Left ventricle myocardium inferior (tissue), 1 donor: ENCODE measurements around the gene TXNDC9. TPM values are rescaled to one million over a fixed set of nuclear protein-coding genes. Genes with fewer than 3 reads are reported as not detected.
"Not testable (repeated sequence)": the region's sequence is repeated elsewhere in the genome, so short reads cannot be mapped to it uniquely, and the experiment has no call there.

Source experiments
- DNase-seq: peaks from one replicate; pipeline ENCODE4 v3.0.0-alpha.2; 2020
- H3K27ac ChIP-seq: fragments of 200-600 bp; replicated peaks from 2 replicates; pipeline ENCODE4 v1.8.0; 2021
- H3K27me3 ChIP-seq: fragments of 200-600 bp; 2 replicates; pipeline ENCODE4 v1.8.0; 2021; ENCODE audit warnings: low read depth
- H3K36me3 ChIP-seq: fragments of 200-600 bp; 2 replicates; pipeline ENCODE4 v1.8.0; 2021
- H3K4me1 ChIP-seq: fragments of 200-600 bp; 2 replicates; pipeline ENCODE4 v1.8.0; 2021
- H3K4me3 ChIP-seq: fragments of 200-600 bp; 2 replicates; pipeline ENCODE4 v1.8.0; 2021; ENCODE audit warnings: mild to moderate bottlenecking, moderate library complexity
- H3K9me3 ChIP-seq: fragments of 200-600 bp; replicated peaks from 2 replicates; pipeline ENCODE4 v1.8.0; 2021
- intact Hi-C: fragments of 100-400 bp; cut with micrococcal nuclease; formaldehyde crosslinking; loops from one replicate; pipeline ENCODE4 v1.11.0; 2022
- total RNA-seq: library from RNA; stranded (reverse); fragmentation: NEBNext Ultra II Directional; extraction: Animal tissue kit (Norgen Biotek cat#: 25700); gene quantifications from one replicate; pipeline ENCODE4 v1.2.1, GENCODE V29; 2021
- TF ChIP-seq, protein P1 (sequence below): fragments of 200-600 bp; IDR thresholded peaks from 2 replicates; pipeline ENCODE4 v1.8.0; 2021; ENCODE audit warnings: antibody characterized with exemption, mild to moderate bottlenecking, borderline replicate concordance
- donor health status: DM: no; HTN: yes; CAD: no; lungs with severe emphysema.

Gene TXNDC9
- total RNA-seq, 1 donor from 2014 or later: 20.6 TPM

DNA sequence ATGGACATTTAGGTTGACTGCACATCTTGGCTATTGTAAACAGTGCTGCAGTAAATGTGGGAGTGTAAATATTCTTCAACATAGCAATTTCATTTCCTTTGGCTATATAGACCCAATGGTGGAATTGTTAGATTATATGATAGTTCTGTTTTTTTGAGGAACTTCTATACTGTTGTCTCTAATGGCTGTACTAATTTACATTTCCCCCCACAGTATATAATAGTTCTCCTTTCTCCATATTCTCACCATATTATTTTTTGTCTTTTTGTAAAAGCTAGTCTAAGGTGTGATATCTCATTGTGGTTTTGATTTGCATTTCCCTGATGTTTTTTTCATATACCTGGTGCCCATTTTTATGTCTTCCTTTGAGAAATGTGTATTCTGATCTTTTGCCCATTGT, 14.1 kb upstream of the TXNDC9 start:
- H3K27ac ChIP-seq: no peak overlapping the region
- H3K4me1 ChIP-seq: peaks cover 25% of the 10 kb centered on the region
- H3K27me3 ChIP-seq: no peaks in the 10 kb centered on the region
- H3K36me3 ChIP-seq: no peaks in the 10 kb centered on the region
- no peak overlapping the region for H3K4me3 ChIP-seq
- DNase-seq: no peak
- intact Hi-C loops: no loop called here
- no peaks in the 10 kb centered on the region for H3K9me3 ChIP-seq
- TF ChIP-seq, protein P1, sequence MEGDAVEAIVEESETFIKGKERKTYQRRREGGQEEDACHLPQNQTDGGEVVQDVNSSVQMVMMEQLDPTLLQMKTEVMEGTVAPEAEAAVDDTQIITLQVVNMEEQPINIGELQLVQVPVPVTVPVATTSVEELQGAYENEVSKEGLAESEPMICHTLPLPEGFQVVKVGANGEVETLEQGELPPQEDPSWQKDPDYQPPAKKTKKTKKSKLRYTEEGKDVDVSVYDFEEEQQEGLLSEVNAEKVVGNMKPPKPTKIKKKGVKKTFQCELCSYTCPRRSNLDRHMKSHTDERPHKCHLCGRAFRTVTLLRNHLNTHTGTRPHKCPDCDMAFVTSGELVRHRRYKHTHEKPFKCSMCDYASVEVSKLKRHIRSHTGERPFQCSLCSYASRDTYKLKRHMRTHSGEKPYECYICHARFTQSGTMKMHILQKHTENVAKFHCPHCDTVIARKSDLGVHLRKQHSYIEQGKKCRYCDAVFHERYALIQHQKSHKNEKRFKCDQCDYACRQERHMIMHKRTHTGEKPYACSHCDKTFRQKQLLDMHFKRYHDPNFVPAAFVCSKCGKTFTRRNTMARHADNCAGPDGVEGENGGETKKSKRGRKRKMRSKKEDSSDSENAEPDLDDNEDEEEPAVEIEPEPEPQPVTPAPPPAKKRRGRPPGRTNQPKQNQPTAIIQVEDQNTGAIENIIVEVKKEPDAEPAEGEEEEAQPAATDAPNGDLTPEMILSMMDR: no peak

GRCh38 chr2:99348173-99348572, 12.0 kb upstream of the TXNDC9 start:
- H3K27ac ChIP-seq: no peak overlapping the region
- intact Hi-C loops: loop anchor here (10.0 kb wide), 1 partner anchor 127 kb away; no protein-coding TSS in a partner anchor
- H3K27me3 ChIP-seq: no peaks in the 10 kb centered on the region
- DNase-seq: no peak
- H3K4me1 ChIP-seq: peaks cover 25% of the 10 kb centered on the region
- TF ChIP-seq, protein P1: no peak
- no peak overlapping the region for H3K4me3 ChIP-seq
- H3K9me3 ChIP-seq: no peaks in the 10 kb centered on the region
- H3K36me3 ChIP-seq: no peaks in the 10 kb centered on the region

- H3K36me3 ChIP-seq: no peaks in the 10 kb centered on the region
- DNase-seq: no peak
- no peaks in the 10 kb centered on the region for H3K27me3 ChIP-seq
- no peak overlapping the region for H3K27ac ChIP-seq
- H3K4me3 ChIP-seq: no peak overlapping the region
- TF ChIP-seq, protein P1: no peak
- intact Hi-C loops: loop anchor here (10.0 kb wide), 1 partner anchor 129 kb away; no protein-coding TSS in a partner anchor
- H3K9me3 ChIP-seq: no peaks in the 10 kb centered on the region
- H3K4me1 ChIP-seq: peaks cover 33% of the 10 kb centered on the region
Observed at GRCh38 chr2:99346218-99346617, 10.1 kb upstream of the TXNDC9 start.

- H3K9me3 ChIP-seq, DNase-seq, H3K27me3 ChIP-seq, H3K27ac ChIP-seq, H3K36me3 ChIP-seq, H3K4me3 ChIP-seq: not testable (repeated sequence)
- peaks cover 38% of the 10 kb centered on the region for H3K4me1 ChIP-seq
- intact Hi-C loops: loop anchor here (10.0 kb wide), 1 partner anchor 129 kb away; no protein-coding TSS in a partner anchor
Observed at GRCh38 chr2:99345446-99345845, 9.3 kb upstream of the TXNDC9 start.

DNA sequence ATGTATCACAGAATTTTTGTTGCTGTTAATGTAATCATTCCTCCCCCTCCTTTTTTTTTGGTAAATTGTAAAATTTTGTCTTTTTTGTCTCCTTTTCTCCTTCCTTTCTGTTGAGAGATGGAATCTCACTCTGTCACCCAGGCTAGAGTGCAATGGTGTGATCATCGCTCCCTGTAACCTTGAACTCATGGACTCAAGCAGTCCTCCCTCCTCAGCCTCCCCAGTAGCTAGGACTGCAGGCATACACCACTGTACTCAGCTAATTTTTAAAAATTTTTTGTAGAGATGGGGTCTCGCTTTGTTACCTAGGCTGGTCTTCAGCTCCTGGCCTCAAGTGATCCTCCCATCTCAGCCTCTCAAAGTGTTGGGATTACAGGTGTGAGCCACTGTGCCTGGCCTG, 6.4 kb upstream of the TXNDC9 start:
- TF ChIP-seq, protein P1: no peak
- no peaks in the 10 kb centered on the region for H3K27me3 ChIP-seq
- no peak for DNase-seq
- H3K4me1 ChIP-seq: peaks cover 49% of the 10 kb centered on the region
- intact Hi-C loops: loop anchor here (10.0 kb wide), 1 partner anchor 132 kb away; no protein-coding TSS in a partner anchor
- H3K36me3 ChIP-seq: no peaks in the 10 kb centered on the region
- no peaks in the 10 kb centered on the region for H3K9me3 ChIP-seq
- H3K27ac ChIP-seq: no peak overlapping the region
- H3K4me3 ChIP-seq: no peak overlapping the region

GRCh38 chr2:99340669-99341236, 4.6 kb upstream of the TXNDC9 start:
- intact Hi-C loops: loop anchor here (10.0 kb wide), 1 partner anchor 134 kb away; no protein-coding TSS in a partner anchor

More at GRCh38 chr2:99340669-99341236, 4.6 kb upstream of the TXNDC9 start:
- TF ChIP-seq, protein P1: no peak
- H3K4me1 ChIP-seq: peaks cover 60% of the 10 kb centered on the region
- DNase-seq: no peak
- H3K4me3 ChIP-seq: no peak overlapping the region
- H3K36me3 ChIP-seq: no peaks in the 10 kb centered on the region
- no peak overlapping the region for H3K27ac ChIP-seq
- H3K9me3 ChIP-seq: no peaks in the 10 kb centered on the region
- H3K27me3 ChIP-seq: no peaks in the 10 kb centered on the region
